Endodermal cell (in vitro differentiated cells): Measurements from ENCODE around the gene DISP3. TPM values are rescaled to one million over a fixed set of nuclear protein-coding genes. Genes with fewer than 3 reads are reported as not detected.

Experiments
- DNase-seq: peaks from one replicate; pipeline ENCODE4 v3.0.0-alpha.2; 2017
- H3K27ac ChIP-seq: 2 replicates; pipeline ENCODE4 v1.5.1; 2013; ENCODE audit warnings: mild to moderate bottlenecking, low read depth, low read length, moderate library complexity
- H3K27me3 ChIP-seq: 2 replicates; pipeline ENCODE4 v1.6.1; 2013; ENCODE audit warnings: mild to moderate bottlenecking, low read length, moderate library complexity; ENCODE audit not compliant: insufficient read depth, control insufficient read depth, poor library complexity, severe bottlenecking
- H3K36me3 ChIP-seq: 2 replicates; pipeline ENCODE4 v1.7.0; 2013; ENCODE audit warnings: mild to moderate bottlenecking, low read length, moderate library complexity; ENCODE audit not compliant: control insufficient read depth, insufficient read depth
- H3K4me1 ChIP-seq: one replicate; pipeline ENCODE4 v1.7.0; 2013; ENCODE audit warnings: low read length; ENCODE audit not compliant: control insufficient read depth, insufficient read depth
- H3K4me3 ChIP-seq: 2 replicates; pipeline ENCODE4 v1.5.1; 2013; ENCODE audit warnings: mild to moderate bottlenecking, low read length, moderate library complexity
- H3K9ac ChIP-seq: 2 replicates; pipeline ENCODE4 v1.6.1; 2013; ENCODE audit warnings: mild to moderate bottlenecking, low read length, moderate library complexity; ENCODE audit not compliant: poor library complexity, severe bottlenecking; ENCODE audit errors: extremely low read depth
- H3K9me3 ChIP-seq: 2 replicates; pipeline ENCODE4 v1.6.1; 2013; ENCODE audit warnings: mild to moderate bottlenecking, low read length, moderate library complexity; ENCODE audit not compliant: control insufficient read depth
- H3K27ac Mint-ChIP-seq: 2 replicates; pipeline ENCODE4 v1.8.0; 2020; ENCODE audit warnings: mixed read lengths
- H3K27me3 Mint-ChIP-seq: 2 replicates; pipeline ENCODE4 v1.8.0; 2021; ENCODE audit warnings: mild to moderate bottlenecking, mixed read lengths; ENCODE audit not compliant: insufficient read depth
- H3K36me3 Mint-ChIP-seq: 2 replicates; pipeline ENCODE4 v1.8.0; 2020; ENCODE audit warnings: low read depth, mixed read lengths
- H3K4me1 Mint-ChIP-seq: 2 replicates; pipeline ENCODE4 v1.8.0; 2020; ENCODE audit warnings: mixed read lengths
- H3K4me3 Mint-ChIP-seq: 2 replicates; pipeline ENCODE4 v1.8.0; 2020; ENCODE audit warnings: mild to moderate bottlenecking, moderate library complexity, mixed read lengths
- H3K9me3 Mint-ChIP-seq: 2 replicates; pipeline ENCODE4 v1.8.0; 2020; ENCODE audit warnings: mild to moderate bottlenecking, mixed read lengths
- WGBS, 2 experiments: methylation state at CpG; one replicate each; pipeline versions ENCODE4 v1.1.5 to v1.1.7; 2013; ENCODE audit warnings: missing lambda C conversion rate in 2 of 2, mixed read lengths in 1 of 2; ENCODE audit not compliant: insufficient coverage in 1 of 2, insufficient read length in 1 of 2; 5-methylcytosine and 5-hydroxymethylcytosine counted together
- long read RNA-seq, 4 experiments: library from polyadenylated mRNA in 2 of 4; library from RNA in 1 of 4; library from capped mRNA in 1 of 4; stranded (forward) in 3 of 4; unstranded in 1 of 4; transcript quantifications; one replicate each; pipeline ENCODE4 v2.0.0, GENCODE V29; 2020 to 2021; ENCODE audit warnings: inconsistent platforms in 1 of 4
- polyA plus RNA-seq, 2 experiments: library from polyadenylated mRNA; stranded (reverse); fragments of 50-300 nt; gene quantifications; one replicate each; pipeline ENCODE4 v1.2.3, GENCODE V29; 2013
- total RNA-seq, 2 donors: library from RNA; stranded (reverse); fragmentation: NEBNext Ultra II Directional in 1 of 2; extraction: Animal tissue kit (Norgen Biotek cat#: 25700) in 1 of 2; gene quantifications; 2 replicates in 1 of 2; 3 replicates in 1 of 2; pipeline ENCODE4 v1.2.1, GENCODE V29; 2021
- TF ChIP-seq, protein P1 (sequence below): fragments of 200-600 bp; sonication (generic); conservative IDR thresholded peaks from 2 replicates; pipeline ENCODE4 v1.5.0; 2021; ENCODE audit warnings: antibody characterized with exemption, mild to moderate bottlenecking

The DISP3 gene
- total RNA-seq, result 10 to 100 TPM in 1 of 2 donors, 1 to 10 TPM in 1; 9.6 to 11.6 TPM
- polyA plus RNA-seq (2013, experiment 1 of 2), result 31.3 TPM
- polyA plus RNA-seq (2013, experiment 2 of 2), result 26.0 TPM
- long read RNA-seq, experiment 1, partial matches to known transcripts, result 1 of 3 reads
- long read RNA-seq, experiment 1, other reads (novel, unspliced or antisense), result 2 of 3 reads
- long read RNA-seq, experiment 2, full-length matches to known transcripts, result 12 of 22 reads
- long read RNA-seq, experiment 2, partial matches to known transcripts, result 4 of 22 reads
- long read RNA-seq, experiment 2, other reads (novel, unspliced or antisense), result 6 of 22 reads
- long read RNA-seq, experiment 3, full-length matches to known transcripts, result 4 of 14 reads
- long read RNA-seq, experiment 3, partial matches to known transcripts, result 7 of 14 reads
- long read RNA-seq, experiment 3, other reads (novel, unspliced or antisense), result 3 of 14 reads
- long read RNA-seq, experiment 4, result 0 reads

GRCh38 chr1:11478571-11479374 is at the start of gene DISP3:
Gene DISP3 (plus strand): TSS chr1:11479155. CDS start chr1:11500993, 21,838 bp downstream.
- TF ChIP-seq, protein P1, sequence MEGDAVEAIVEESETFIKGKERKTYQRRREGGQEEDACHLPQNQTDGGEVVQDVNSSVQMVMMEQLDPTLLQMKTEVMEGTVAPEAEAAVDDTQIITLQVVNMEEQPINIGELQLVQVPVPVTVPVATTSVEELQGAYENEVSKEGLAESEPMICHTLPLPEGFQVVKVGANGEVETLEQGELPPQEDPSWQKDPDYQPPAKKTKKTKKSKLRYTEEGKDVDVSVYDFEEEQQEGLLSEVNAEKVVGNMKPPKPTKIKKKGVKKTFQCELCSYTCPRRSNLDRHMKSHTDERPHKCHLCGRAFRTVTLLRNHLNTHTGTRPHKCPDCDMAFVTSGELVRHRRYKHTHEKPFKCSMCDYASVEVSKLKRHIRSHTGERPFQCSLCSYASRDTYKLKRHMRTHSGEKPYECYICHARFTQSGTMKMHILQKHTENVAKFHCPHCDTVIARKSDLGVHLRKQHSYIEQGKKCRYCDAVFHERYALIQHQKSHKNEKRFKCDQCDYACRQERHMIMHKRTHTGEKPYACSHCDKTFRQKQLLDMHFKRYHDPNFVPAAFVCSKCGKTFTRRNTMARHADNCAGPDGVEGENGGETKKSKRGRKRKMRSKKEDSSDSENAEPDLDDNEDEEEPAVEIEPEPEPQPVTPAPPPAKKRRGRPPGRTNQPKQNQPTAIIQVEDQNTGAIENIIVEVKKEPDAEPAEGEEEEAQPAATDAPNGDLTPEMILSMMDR, result peak; percentile 92
- 1 to 4% methylated on average over 23 to 96 of the region's 96 CpGs for WGBS, 2 experiments
- Mint-ChIP-seq H3K27ac (no peak within 1 kb of the TSS), H3K4me3 (peak within 1 kb of the TSS; percentile 68), H3K27me3 (peaks cover 44% of the 10 kb centered on the region), H3K9me3 (no peaks in the 10 kb centered on the region), H3K36me3 (no peaks in the 10 kb centered on the region), H3K4me1 (peaks cover 7% of the 10 kb centered on the region)
- Histone ChIP-seq H3K36me3 (no peaks in the 10 kb centered on the region), H3K9me3 (no peaks in the 10 kb centered on the region), H3K4me3 (peak within 1 kb of the TSS; percentile 82), H3K27me3 (peaks cover 58% of the 10 kb centered on the region), H3K9ac (peak within 1 kb of the TSS; percentile 88), H3K4me1 (no peaks in the 10 kb centered on the region), H3K27ac (peak within 1 kb of the TSS; percentile 99)
- DNase-seq, result peak; percentile 94

GRCh38 chr1:11429226-11429625 is 49.7 kb upstream of the DISP3 start:
- H3K27me3 Mint-ChIP-seq, result no peaks in the 10 kb centered on the region
- Histone ChIP-seq H3K4me1 (peaks cover 4% of the 10 kb centered on the region), H3K4me3 (no peak overlapping the region), H3K27me3 (no peaks in the 10 kb centered on the region), H3K9me3 (no peaks in the 10 kb centered on the region), H3K36me3 (no peaks in the 10 kb centered on the region), H3K27ac (no peak overlapping the region), H3K9ac (no peak overlapping the region)
- H3K4me1 Mint-ChIP-seq, result peaks cover 4% of the 10 kb centered on the region
- WGBS, 2 experiments, result 67 to 84% methylated on average over 1 to 6 of the region's 6 CpGs
- H3K4me3 Mint-ChIP-seq, result no peak overlapping the region
- no peaks in the 10 kb centered on the region for H3K9me3 Mint-ChIP-seq
- H3K36me3 Mint-ChIP-seq, result no peaks in the 10 kb centered on the region
- no peak overlapping the region for H3K27ac Mint-ChIP-seq
- TF ChIP-seq, protein P1, result no peak
- DNase-seq, result no peak

DNA sequence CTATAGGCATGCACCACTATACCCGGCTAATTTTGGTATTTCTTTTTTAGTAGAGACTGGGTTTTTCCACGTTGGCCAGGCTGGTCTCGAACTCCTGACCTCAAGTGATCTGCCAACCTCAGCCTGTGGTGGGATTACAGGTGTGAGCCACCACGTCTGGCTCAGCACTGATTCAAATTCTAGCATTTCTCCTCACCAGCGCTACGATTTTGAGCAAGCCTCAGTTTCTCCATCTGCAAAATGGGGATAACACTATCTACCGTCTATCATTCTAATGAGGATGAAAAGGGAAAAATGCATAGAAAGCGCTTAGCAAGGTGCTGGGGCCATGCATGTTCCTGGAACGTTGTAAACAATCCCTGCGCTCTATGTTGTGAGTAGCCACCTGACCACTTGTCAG is 49.0 kb upstream of the DISP3 start:
- DNase-seq, result no peak
- WGBS, 2 experiments, result 92 to 94% methylated on average over 9 to 10 of the region's 10 CpGs
- no peak overlapping the region for H3K4me3 Mint-ChIP-seq
- no peaks in the 10 kb centered on the region for H3K36me3 Mint-ChIP-seq
- TF ChIP-seq, protein P1, result no peak
- peaks cover 4% of the 10 kb centered on the region for H3K4me1 Mint-ChIP-seq
- H3K4me1 ChIP-seq, result peaks cover 4% of the 10 kb centered on the region
- H3K27ac ChIP-seq, result no peak overlapping the region
- no peaks in the 10 kb centered on the region for H3K27me3 ChIP-seq
- H3K27ac Mint-ChIP-seq, result no peak overlapping the region
- H3K9me3 ChIP-seq, result no peaks in the 10 kb centered on the region
- H3K4me3 ChIP-seq, result no peak overlapping the region
- no peaks in the 10 kb centered on the region for H3K9me3 Mint-ChIP-seq
- H3K27me3 Mint-ChIP-seq, result no peaks in the 10 kb centered on the region
- no peak overlapping the region for H3K9ac ChIP-seq
- H3K36me3 ChIP-seq, result no peaks in the 10 kb centered on the region
